DMS153 treated with DMSO at 0.1 percent for 48 hours (cell line): ENCODE measurements around the gene CABLES1.
"Not testable (repeated sequence)": the region's sequence is repeated elsewhere in the genome, so short reads cannot be mapped to it uniquely, and the experiment has no call there.

Source experiments
- DNase-seq: peaks from one replicate; lab custom pipeline; 2025; ENCODE audit not compliant: unreplicated experiment; lab: John Stamatoyannopoulos, UW

Gene CABLES1

DNA sequence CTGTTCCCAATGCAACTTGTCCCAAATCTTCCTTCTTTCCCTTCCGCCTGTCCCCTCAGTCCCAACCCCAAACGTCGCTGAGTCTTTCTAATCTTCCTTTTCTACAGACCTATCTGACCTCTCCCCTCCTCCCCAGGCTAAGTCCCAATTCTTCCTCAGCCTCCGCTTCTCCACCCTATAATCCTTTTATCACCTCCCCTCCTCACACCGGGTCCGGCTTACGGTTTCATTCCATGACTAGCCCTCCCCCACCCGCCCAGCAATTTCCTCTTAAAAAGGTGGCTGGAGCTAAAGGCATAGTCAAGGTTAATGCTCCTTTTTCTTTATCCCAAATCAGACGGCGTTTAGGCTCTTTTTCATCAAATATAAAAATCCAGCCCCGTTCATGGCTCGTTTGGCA is 150.3 kb downstream of the CABLES1 start:
- DNase-seq, result not testable (repeated sequence)

DNA sequence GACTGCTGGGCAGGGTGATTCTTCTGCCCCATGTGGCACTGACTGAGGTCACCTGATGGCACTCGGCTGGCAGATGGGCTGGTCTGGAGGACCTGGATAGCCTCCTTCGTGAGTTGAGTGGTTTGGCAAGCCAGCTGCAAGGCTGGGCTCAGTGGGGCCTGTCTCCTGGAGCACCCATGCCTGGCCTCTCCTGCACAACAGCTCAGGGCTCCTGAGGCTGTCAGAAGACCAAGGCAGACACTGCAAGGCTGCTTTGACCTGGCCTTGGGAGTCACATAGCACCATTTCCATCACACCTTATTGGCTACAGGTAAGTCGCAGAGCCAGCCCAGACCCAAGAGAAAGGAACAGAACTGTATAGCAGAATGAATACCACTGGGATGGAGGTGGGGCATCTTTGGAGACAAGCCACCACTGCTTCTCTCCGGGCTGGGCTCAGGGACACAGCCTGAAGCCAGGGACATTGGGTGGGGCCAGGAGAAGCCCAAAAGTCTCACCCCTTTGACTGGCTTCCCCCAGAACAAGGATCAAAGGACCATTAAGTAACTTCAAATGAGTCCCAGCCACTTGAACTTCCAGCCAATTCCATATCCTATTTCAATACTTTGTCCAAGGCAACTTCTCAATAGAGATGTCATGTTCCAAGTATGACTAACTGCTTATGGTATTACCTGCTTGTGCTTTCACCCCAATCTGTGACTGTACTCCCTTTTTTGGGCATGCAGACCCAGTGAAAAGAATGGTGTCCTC is 156.3 kb downstream of the CABLES1 start:
- no peak for DNase-seq

DNA sequence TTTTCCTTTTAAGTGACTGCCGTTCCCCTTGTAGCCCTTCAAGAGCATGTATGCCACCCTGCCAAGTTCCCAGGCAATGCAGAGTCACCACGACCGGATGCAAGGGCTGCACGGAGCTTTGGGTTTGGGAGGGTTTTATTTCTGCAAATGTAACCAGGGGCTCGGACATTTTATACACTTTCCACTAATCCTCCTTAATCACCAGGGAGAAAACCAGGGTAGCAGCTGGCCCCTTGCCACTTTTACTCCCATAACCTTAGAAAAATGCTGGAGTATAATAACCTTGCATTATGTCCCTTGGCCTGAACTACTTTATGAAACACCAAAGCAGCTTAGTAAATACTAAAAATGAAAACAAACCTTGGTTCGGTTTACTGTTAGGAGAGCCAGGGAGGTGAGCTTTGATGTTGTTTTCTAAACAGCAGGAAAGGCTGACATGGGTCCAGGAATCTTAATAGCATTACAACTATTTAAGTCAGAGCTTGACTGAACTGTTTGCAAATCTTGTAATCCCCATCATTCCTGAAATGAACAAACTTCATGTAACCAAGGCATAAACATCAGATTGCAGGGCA is 165.0 kb downstream of the CABLES1 start:
- no peak for DNase-seq

DNA sequence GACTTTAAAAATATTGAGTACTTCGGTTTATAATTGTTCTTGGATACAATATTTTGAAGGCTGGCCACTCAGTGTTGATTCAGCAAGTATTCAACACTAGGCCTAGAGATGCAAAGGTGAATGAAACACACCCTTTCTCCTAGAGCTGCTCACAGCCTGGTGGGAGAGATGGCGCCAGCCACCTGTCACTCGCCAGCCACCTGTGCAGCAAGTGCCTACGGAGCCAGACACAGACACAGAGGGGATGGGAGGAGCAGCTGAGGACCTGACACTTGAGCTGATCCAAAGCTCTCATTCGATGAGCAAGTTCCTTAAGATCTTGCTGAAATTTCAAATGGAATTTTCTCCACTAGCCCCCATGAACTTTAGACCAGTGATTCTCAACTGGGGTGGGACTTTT is 166.7 kb downstream of the CABLES1 start:
- peak; percentile 40 for DNase-seq

DNA sequence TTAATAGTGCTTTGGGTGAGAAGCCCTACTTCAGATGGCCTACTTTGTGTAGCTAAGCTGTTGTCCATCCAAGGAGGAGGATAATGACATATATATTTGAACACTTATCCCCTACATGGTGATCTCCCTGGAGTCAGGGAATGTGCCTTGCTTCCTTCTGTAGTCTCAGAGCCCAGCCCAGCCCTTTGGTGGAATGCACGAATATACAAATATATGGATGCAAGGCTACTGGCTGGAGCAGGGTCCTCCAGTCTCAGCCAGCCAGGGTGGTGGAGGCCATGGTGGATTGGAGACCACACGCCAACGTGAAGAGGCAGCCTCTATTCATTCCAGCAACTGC is 167.2 kb downstream of the CABLES1 start:
- DNase-seq, result no peak

DNA sequence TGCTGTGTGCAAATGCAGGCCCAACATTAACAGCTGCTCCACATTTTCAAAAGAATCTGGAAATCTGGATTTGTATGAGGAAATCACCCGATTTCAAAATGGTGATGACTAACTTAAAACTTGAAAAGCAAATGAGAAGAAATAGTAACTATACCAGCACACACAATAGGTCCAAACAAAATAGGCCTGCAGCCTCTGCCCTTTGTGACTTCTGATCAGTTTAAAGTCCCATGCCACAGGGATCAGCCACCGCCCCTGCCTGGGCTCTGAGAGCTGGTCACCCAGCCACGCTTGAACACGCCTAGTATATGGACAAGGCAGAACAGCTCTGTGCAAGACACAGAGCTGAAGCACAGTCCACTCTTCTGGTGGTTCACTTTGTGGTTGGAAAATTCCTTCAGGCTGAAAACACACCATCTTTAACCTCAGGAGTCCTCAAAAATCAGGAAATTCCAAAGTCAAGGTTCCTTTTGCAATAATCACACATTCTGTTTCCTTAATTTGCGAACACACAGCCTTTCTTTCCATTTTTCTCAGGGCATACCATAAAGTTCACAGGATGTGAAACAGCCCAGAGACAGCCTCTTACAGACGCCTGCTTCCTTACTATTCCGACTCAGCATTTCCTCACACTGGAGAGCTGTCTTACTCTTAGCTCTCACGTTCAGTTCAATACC is 167.7 kb downstream of the CABLES1 start:
- no peak for DNase-seq

DNA sequence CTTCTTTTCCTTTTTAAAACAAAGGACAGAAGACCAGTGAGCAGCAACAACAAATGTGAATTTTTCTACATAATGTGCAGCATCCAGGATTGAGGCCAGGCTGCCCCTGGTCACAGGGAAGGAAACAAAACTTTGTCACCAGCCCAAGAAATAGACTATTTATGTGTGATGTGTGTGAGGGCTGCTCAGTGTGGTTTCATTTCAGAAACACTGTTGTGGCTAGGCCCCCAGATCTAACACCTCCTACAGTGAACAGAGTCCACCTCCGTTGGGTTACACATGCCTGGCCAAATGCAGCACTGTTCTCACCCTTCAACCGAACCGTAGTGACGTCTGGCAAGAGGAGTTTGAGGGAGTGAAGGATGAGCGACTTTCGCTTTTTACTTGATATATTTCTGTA is 171.5 kb downstream of the CABLES1 start:
- no peak for DNase-seq

DNA sequence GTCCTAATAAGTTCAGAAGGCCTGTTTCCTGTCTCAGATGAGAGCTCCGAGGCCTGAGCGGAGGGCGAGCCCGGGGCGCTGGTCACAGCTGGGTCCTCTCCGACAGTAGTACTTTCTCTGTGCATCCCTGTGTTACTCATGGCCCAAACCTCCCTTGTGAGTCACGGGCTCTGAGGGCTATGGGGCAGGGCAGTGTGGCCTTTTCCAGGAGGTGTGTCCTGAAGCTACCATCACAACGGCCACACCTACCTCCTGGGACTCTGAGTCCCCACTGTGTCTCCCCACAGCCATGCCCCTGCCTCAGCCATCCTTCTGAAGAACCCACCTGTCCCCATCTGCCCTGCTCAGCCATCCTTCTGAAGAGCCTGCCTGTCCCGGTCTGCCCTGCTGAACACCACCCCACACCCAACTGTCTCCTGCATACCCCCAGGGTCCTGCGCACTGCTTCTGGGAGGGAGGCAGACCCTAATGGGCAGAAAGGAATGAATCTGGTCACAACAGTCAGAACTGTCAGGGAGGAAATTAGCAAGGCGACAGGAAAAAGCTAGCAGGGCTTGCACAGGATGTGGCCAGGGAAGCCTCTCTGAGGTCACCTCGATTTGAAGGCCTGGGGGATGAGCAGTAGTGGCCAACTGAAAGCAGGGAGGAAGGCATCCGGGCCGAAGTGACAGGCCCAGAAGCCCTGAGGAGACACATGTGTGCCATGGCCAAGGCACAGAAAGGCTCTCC is 172.4 kb downstream of the CABLES1 start:
- DNase-seq, result no peak
